Left cardiac atrium (tissue), 4 donors: ENCODE results near the gene NDUFV2. TPM values are rescaled to one million over a fixed set of nuclear protein-coding genes. Genes with fewer than 3 reads are reported as not detected.
"Not testable (repeated sequence)": the region's sequence is repeated elsewhere in the genome, so short reads cannot be mapped to it uniquely, and the experiment has no call there.

Experiments
- ATAC-seq, 2 donors: fragments of 200-7000 bp; cut with Tn5 transposase; one replicate each; pipeline ENCODE4 v1.9.1; 2020; ENCODE audit warnings: mild to moderate bottlenecking in 2 of 2, moderate library complexity in 2 of 2
- DNase-seq: peaks from one replicate; pipeline ENCODE4 v3.0.0-alpha.2; 2020
- intact Hi-C, 2 donors: fragments of 100-400 bp; cut with DNase I; formaldehyde crosslinking; loops; one replicate each; pipeline versions ENCODE4 v1.14.1 to v1.15.1; 2022 to 2023
- total RNA-seq, 2 donors: library from RNA; stranded (reverse); fragmentation: NEBNext Ultra II Directional; extraction: Animal tissue kit (Norgen Biotek cat#: 25700); gene quantifications; one replicate each; pipeline ENCODE4 v1.2.1, GENCODE V29; 2021
- donor health status: DM: no; HTN: yes; CAD: no.
- donor health status: DM: no; HTN: yes; CAD: no; lungs with severe emphysema.
- donor health status: DM: yes; HTN: yes; CAD: no.
- donor health status: Dilated cardiomyopathy.

Gene NDUFV2
- total RNA-seq, 2 donors from 2014 or later = 285 to 318 TPM

- DNase-seq (no peak), ATAC-seq (no peak)
- intact Hi-C loops = no loop called here
Measured at GRCh38 chr18:9087144-9087543, 15.4 kb upstream of the NDUFV2 start.

GRCh38 chr18:9088252-9088651 is 14.2 kb upstream of the NDUFV2 start:
- DNase-seq (no peak), ATAC-seq (no peak)
- intact Hi-C loops = no loop called here

- DNase-seq, ATAC-seq, intact Hi-C loops: not testable (repeated sequence)
Measured at GRCh38 chr18:9088727-9089126, 13.8 kb upstream of the NDUFV2 start.

- intact Hi-C loops = no loop called here
- ATAC-seq = no peak
- no peak for DNase-seq
Measured at GRCh38 chr18:9090578-9090977, 11.9 kb upstream of the NDUFV2 start.

GRCh38 chr18:9091066-9091476 is 11.4 kb upstream of the NDUFV2 start:
- no peak for DNase-seq
- intact Hi-C loops = no loop called here
- ATAC-seq = no peak

GRCh38 chr18:9092665-9093064 is 9.8 kb upstream of the NDUFV2 start:
- peak; percentile 18 to 27 for ATAC-seq
- intact Hi-C loops = no loop called here
- no peak for DNase-seq

- intact Hi-C loops, ATAC-seq, DNase-seq: not testable (repeated sequence)
Measured at GRCh38 chr18:9093109-9093508, 9.4 kb upstream of the NDUFV2 start.

GRCh38 chr18:9094307-9095226 is 7.9 kb upstream of the NDUFV2 start:
- intact Hi-C loops = no loop called here
- DNase-seq = no peak
- no peak for ATAC-seq

GRCh38 chr18:9095297-9096006 is 7.0 kb upstream of the NDUFV2 start:
- no peak for DNase-seq
- intact Hi-C loops = no loop called here
- ATAC-seq = no peak

- ATAC-seq = no peak
- intact Hi-C loops = no loop called here
- DNase-seq = no peak
Measured at GRCh38 chr18:9096007-9096371, 6.5 kb upstream of the NDUFV2 start.

- intact Hi-C loops = no loop called here
- DNase-seq = no peak
Measured at GRCh38 chr18:9096685-9097084, 5.8 kb upstream of the NDUFV2 start.

GRCh38 chr18:9097349-9097748 is 5.2 kb upstream of the NDUFV2 start:
- DNase-seq (no peak), ATAC-seq (no peak)
- intact Hi-C loops = no loop called here

More at GRCh38 chr18:9096685-9097084, 5.8 kb upstream of the NDUFV2 start:
- no peak for ATAC-seq

- no peak for ATAC-seq
- DNase-seq = no peak
- intact Hi-C loops = loop anchor here (5.0 kb wide), 1 partner anchor 37 kb away; the partner anchor contains the start of gene ANKRD12 (in 2 of the 2)
Measured at GRCh38 chr18:9100796-9101195, 1.7 kb upstream of the NDUFV2 start.

- DNase-seq (no peak), ATAC-seq (peak; percentile 35 to 50)
- intact Hi-C loops = loop anchor here (5.0 kb wide), 1 partner anchor 35 kb away; the partner anchor contains the start of gene ANKRD12 (in 2 of the 2)
Measured at GRCh38 chr18:9101730-9102507, 580 bp upstream of the NDUFV2 start.

- ATAC-seq (no peak), DNase-seq (no peak)
- intact Hi-C loops = loop anchor here (5.0 kb wide), 1 partner anchor 34 kb away; the partner anchor contains the start of gene ANKRD12 (in 2 of the 2)
Measured at GRCh38 chr18:9103376-9103873, 926 bp downstream of the NDUFV2 start.

GRCh38 chr18:9104244-9104901 is 1.9 kb downstream of the NDUFV2 start:
- ATAC-seq (no peak), DNase-seq (no peak)
- intact Hi-C loops = loop anchor here (5.0 kb wide), 1 partner anchor 33 kb away; the partner anchor contains the start of gene ANKRD12 (in 2 of the 2)

GRCh38 chr18:9105420-9105819 is 2.9 kb downstream of the NDUFV2 start:
- DNase-seq = no peak
- ATAC-seq = no peak
- intact Hi-C loops = no loop called here

- ATAC-seq = no peak
Measured at GRCh38 chr18:9106094-9106493, 3.6 kb downstream of the NDUFV2 start.

More at GRCh38 chr18:9106094-9106493, 3.6 kb downstream of the NDUFV2 start:
- DNase-seq = no peak
- intact Hi-C loops = no loop called here
